Measurements from ENCODE around the gene NFYC.

NFYC gene

DNA sequence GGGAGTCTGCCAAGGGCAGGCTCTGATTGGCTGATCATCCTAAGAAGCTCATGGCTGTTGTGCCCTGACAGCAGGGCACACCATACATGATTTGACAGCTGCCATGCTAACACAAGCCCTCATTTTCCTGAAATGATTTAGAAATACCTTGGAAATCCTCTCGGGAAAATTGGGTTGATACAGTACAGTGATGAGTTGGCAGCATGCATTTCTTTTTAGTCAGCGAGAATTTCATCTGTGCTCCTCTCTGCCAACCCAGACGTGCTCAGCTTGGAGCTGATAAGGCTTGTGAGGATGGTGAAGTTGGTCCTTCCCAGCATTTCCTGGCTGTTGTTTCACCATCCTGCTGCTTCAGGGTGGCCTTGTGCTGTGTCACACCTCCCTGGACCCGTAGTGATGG, 69.5 kb downstream of the NFYC start:
- H3K9ac ChIP-seq (ENCODE audit: low read length), result peak overlapping the region; percentile 15
- H4K8ac ChIP-seq (ENCODE audit: low read length), result no peak overlapping the region
- H2BK5ac ChIP-seq (ENCODE audit: low read depth, low read length, poor library complexity, severe bottlenecking), result no peak overlapping the region
- no peak overlapping the region for H3K14ac ChIP-seq (ENCODE audit: low read length in 2 of 2)
- H4K91ac ChIP-seq (ENCODE audit: low read length), result no peak overlapping the region
- no peak overlapping the region for H3K27ac ChIP-seq (ENCODE audit: low read length, poor library complexity, severe bottlenecking)
- no peak overlapping the region for H2AFZ ChIP-seq (ENCODE audit: low read depth, low read length)
- no peak overlapping the region for H3K18ac ChIP-seq (ENCODE audit: low read depth in 1 of 2, low read length in 2 of 2)
- H3K36me3 ChIP-seq (ENCODE audit: control insufficient read depth in 1 of 2, insufficient read depth in 2 of 2, low read depth in 1 of 2, low read length in 2 of 2), result peaks cover 62 to 87% of the 10 kb centered on the region in 2 experiments
- no peak for DNase-seq
- no peaks in the 10 kb centered on the region for H3K27me3 ChIP-seq (ENCODE audit: control insufficient read depth in 1 of 2, insufficient read depth in 1 of 2, low read length in 2 of 2)
- no peak overlapping the region for H2BK15ac ChIP-seq (ENCODE audit: low read depth, poor library complexity, severe bottlenecking)
- H2AK5ac ChIP-seq (ENCODE audit: low read length, severe bottlenecking), result no peak overlapping the region
- no peak overlapping the region for H3K4ac ChIP-seq (ENCODE audit: low read depth in 1 of 2, low read length in 2 of 2)
- no peak overlapping the region for H3K4me2 ChIP-seq (ENCODE audit: low read length, poor library complexity, severe bottlenecking)
- no peak overlapping the region for H3K23ac ChIP-seq (ENCODE audit: low read length in 2 of 2)
- H3K79me1 ChIP-seq (replicated peaks; ENCODE audit: low read length, poor library complexity, severe bottlenecking), result peaks cover 31% of the 10 kb centered on the region
- no peak overlapping the region for H2BK120ac ChIP-seq (ENCODE audit: low read depth, low read length)
- 87% methylated on average over 4 of the region's 4 CpGs for WGBS
- no peak overlapping the region for H2BK12ac ChIP-seq (ENCODE audit: low read length in 2 of 2)
- no peaks in the 10 kb centered on the region for H3K9me3 ChIP-seq (ENCODE audit: control insufficient read depth, low read length)
- H3K4me3 ChIP-seq (ENCODE audit: insufficient read depth in 1 of 2, low read depth in 1 of 2, low read length in 2 of 2), result no peak overlapping the region
- H3K4me1 ChIP-seq (ENCODE audit: control insufficient read depth, insufficient read depth, low read depth, low read length), result peaks cover 2% of the 10 kb centered on the region

- no peak overlapping the region for H2AK5ac ChIP-seq (ENCODE audit: low read length, severe bottlenecking)
- no peak overlapping the region for H3K18ac ChIP-seq (ENCODE audit: low read depth in 1 of 2, low read length in 2 of 2)
- H3K14ac ChIP-seq (ENCODE audit: low read length in 2 of 2), result no peak overlapping the region
- 96% methylated on average over 7 of the region's 7 CpGs for WGBS
- H4K91ac ChIP-seq (ENCODE audit: low read length), result no peak overlapping the region
- no peak overlapping the region for H3K4ac ChIP-seq (ENCODE audit: low read depth in 1 of 2, low read length in 2 of 2)
- no peak for DNase-seq
- no peak overlapping the region for H3K23ac ChIP-seq (ENCODE audit: low read length in 2 of 2)
- H2AFZ ChIP-seq (ENCODE audit: low read depth, low read length), result no peak overlapping the region
- H2BK120ac ChIP-seq (ENCODE audit: low read depth, low read length), result no peak overlapping the region
- H3K79me1 ChIP-seq (replicated peaks; ENCODE audit: low read length, poor library complexity, severe bottlenecking), result peaks cover 39% of the 10 kb centered on the region
- H3K4me2 ChIP-seq (ENCODE audit: low read length, poor library complexity, severe bottlenecking), result no peak overlapping the region
- H3K9ac ChIP-seq (ENCODE audit: low read length), result no peak overlapping the region
- peaks cover 69 to 87% of the 10 kb centered on the region in 2 experiments for H3K36me3 ChIP-seq (ENCODE audit: control insufficient read depth in 1 of 2, insufficient read depth in 2 of 2, low read depth in 1 of 2, low read length in 2 of 2)
- no peak overlapping the region for H2BK12ac ChIP-seq (ENCODE audit: low read length in 2 of 2)
- H3K27me3 ChIP-seq (ENCODE audit: control insufficient read depth in 1 of 2, insufficient read depth in 1 of 2, low read length in 2 of 2), result no peaks in the 10 kb centered on the region
- no peak overlapping the region for H4K8ac ChIP-seq (ENCODE audit: low read length)
- H2BK5ac ChIP-seq (ENCODE audit: low read depth, low read length, poor library complexity, severe bottlenecking), result no peak overlapping the region
- no peak overlapping the region for H3K27ac ChIP-seq (ENCODE audit: low read length, poor library complexity, severe bottlenecking)
- no peak overlapping the region for H3K4me3 ChIP-seq (ENCODE audit: insufficient read depth in 1 of 2, low read depth in 1 of 2, low read length in 2 of 2)
- H3K9me3 ChIP-seq (ENCODE audit: control insufficient read depth, low read length), result no peaks in the 10 kb centered on the region
- H2BK15ac ChIP-seq (ENCODE audit: low read depth, poor library complexity, severe bottlenecking), result no peak overlapping the region
- H3K4me1 ChIP-seq (ENCODE audit: control insufficient read depth, insufficient read depth, low read depth, low read length), result peaks cover 2% of the 10 kb centered on the region
Measured at GRCh38 chr1:40762144-40762923, 70.8 kb downstream of the NFYC start.

DNA sequence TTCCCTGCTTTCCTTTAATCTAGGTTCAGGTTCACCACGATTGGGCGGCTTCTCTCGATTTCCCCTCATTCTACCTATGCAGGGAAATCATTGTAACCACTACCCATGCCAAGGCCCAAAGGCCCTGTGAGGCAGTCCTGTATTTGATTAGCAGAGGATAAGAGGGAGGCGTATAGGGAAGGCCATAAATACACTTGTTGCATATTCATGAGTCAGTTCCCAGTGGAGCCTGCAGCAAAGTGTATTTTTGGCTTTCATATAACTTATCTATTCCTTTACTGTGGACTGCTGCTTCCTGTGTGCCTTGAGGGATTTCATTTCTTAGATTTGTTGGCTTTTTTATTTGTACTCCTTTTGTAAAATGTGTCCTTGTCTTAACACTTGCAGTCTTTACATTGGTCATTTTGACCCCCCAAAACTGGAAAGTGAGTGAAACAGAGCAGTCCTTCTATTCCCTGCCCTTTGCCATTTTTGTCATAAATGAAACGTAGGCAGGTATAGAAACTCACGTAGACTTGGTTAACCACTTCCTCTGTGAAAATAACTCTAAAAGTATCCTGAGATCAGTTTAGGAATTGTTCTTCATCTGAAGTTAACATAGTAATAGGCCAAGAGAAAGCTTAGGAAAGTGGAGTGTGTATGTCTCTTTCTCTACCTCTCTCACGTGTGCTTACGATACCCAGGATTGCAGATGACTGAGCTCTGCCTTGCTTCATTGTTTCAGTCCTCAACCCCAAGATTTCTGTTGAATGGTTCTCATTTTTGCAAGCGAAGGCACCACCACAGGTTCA, 72.4 kb downstream of the NFYC start:
- WGBS, result 84% methylated on average over 7 of the region's 9 CpGs
- Histone ChIP-seq H3K4ac (ENCODE audit: low read depth in 1 of 2, low read length in 2 of 2) (no peak overlapping the region), H2BK120ac (ENCODE audit: low read depth, low read length) (no peak overlapping the region)

GRCh38 chr1:40764981-40765380, 73.5 kb downstream of the NFYC start:
- Histone ChIP-seq H3K79me1 (replicated peaks; ENCODE audit: low read length, poor library complexity, severe bottlenecking) (peaks cover 36% of the 10 kb centered on the region), H3K27ac (ENCODE audit: low read length, poor library complexity, severe bottlenecking) (no peak overlapping the region), H2BK15ac (ENCODE audit: low read depth, poor library complexity, severe bottlenecking) (no peak overlapping the region), H3K9ac (ENCODE audit: low read length) (no peak overlapping the region), H3K18ac (ENCODE audit: low read depth in 1 of 2, low read length in 2 of 2) (no peak overlapping the region), H3K23ac (ENCODE audit: low read length in 2 of 2) (no peak overlapping the region), H4K8ac (ENCODE audit: low read length) (no peak overlapping the region), H3K4ac (ENCODE audit: low read depth in 1 of 2, low read length in 2 of 2) (no peak overlapping the region), H2AK5ac (ENCODE audit: low read length, severe bottlenecking) (no peak overlapping the region), H3K4me3 (ENCODE audit: insufficient read depth in 1 of 2, low read depth in 1 of 2, low read length in 2 of 2) (no peak overlapping the region), H3K4me1 (ENCODE audit: control insufficient read depth, insufficient read depth, low read depth, low read length) (no peaks in the 10 kb centered on the region), H2BK120ac (ENCODE audit: low read depth, low read length) (no peak overlapping the region), H3K4me2 (ENCODE audit: low read length, poor library complexity, severe bottlenecking) (no peak overlapping the region), H3K27me3 (ENCODE audit: control insufficient read depth in 1 of 2, insufficient read depth in 1 of 2, low read length in 2 of 2) (no peaks in the 10 kb centered on the region), H3K14ac (ENCODE audit: low read length in 2 of 2) (no peak overlapping the region), H3K36me3 (ENCODE audit: control insufficient read depth in 1 of 2, insufficient read depth in 2 of 2, low read depth in 1 of 2, low read length in 2 of 2) (peaks cover 74 to 85% of the 10 kb centered on the region in 2 experiments), H2BK12ac (ENCODE audit: low read length in 2 of 2) (no peak overlapping the region), H2AFZ (ENCODE audit: low read depth, low read length) (no peak overlapping the region), H4K91ac (ENCODE audit: low read length) (no peak overlapping the region), H3K9me3 (ENCODE audit: control insufficient read depth, low read length) (no peaks in the 10 kb centered on the region), H2BK5ac (ENCODE audit: low read depth, low read length, poor library complexity, severe bottlenecking) (no peak overlapping the region)
- no peak for DNase-seq
- 94% methylated on average over 2 of the region's 2 CpGs for WGBS

More for the DNA sequence above, 72.4 kb downstream of the NFYC start:
- Histone ChIP-seq H3K36me3 (ENCODE audit: control insufficient read depth in 1 of 2, insufficient read depth in 2 of 2, low read depth in 1 of 2, low read length in 2 of 2) (peaks cover 72 to 85% of the 10 kb centered on the region in 2 experiments), H2BK12ac (ENCODE audit: low read length in 2 of 2) (no peak overlapping the region), H3K9ac (ENCODE audit: low read length) (no peak overlapping the region), H3K14ac (ENCODE audit: low read length in 2 of 2) (no peak overlapping the region), H3K9me3 (ENCODE audit: control insufficient read depth, low read length) (no peaks in the 10 kb centered on the region), H4K8ac (ENCODE audit: low read length) (no peak overlapping the region), H3K18ac (ENCODE audit: low read depth in 1 of 2, low read length in 2 of 2) (no peak overlapping the region), H3K4me1 (ENCODE audit: control insufficient read depth, insufficient read depth, low read depth, low read length) (no peaks in the 10 kb centered on the region), H3K4me3 (ENCODE audit: insufficient read depth in 1 of 2, low read depth in 1 of 2, low read length in 2 of 2) (no peak overlapping the region), H4K91ac (ENCODE audit: low read length) (no peak overlapping the region), H3K79me1 (replicated peaks; ENCODE audit: low read length, poor library complexity, severe bottlenecking) (peaks cover 36% of the 10 kb centered on the region), H2AFZ (ENCODE audit: low read depth, low read length) (no peak overlapping the region), H2AK5ac (ENCODE audit: low read length, severe bottlenecking) (no peak overlapping the region), H3K27me3 (ENCODE audit: control insufficient read depth in 1 of 2, insufficient read depth in 1 of 2, low read length in 2 of 2) (no peaks in the 10 kb centered on the region), H2BK5ac (ENCODE audit: low read depth, low read length, poor library complexity, severe bottlenecking) (no peak overlapping the region), H3K27ac (ENCODE audit: low read length, poor library complexity, severe bottlenecking) (no peak overlapping the region), H2BK15ac (ENCODE audit: low read depth, poor library complexity, severe bottlenecking) (no peak overlapping the region), H3K23ac (ENCODE audit: low read length in 2 of 2) (no peak overlapping the region), H3K4me2 (ENCODE audit: low read length, poor library complexity, severe bottlenecking) (no peak overlapping the region)
- DNase-seq, result no peak

Measured in mesenchymal stem cell (in vitro differentiated cells and primary cell).